Loucy (cell line): ENCODE data around the gene ZNF804A.

Experiments used
- CTCF ChIP-seq: fragments of 200-600 bp; sonication (generic); conservative IDR thresholded peaks from 2 replicates; pipeline ENCODE4 v1.5.1; 2014; ENCODE audit warnings: mild to moderate bottlenecking, antibody characterized with exemption, low read length
- EZH2phosphoT487 ChIP-seq: fragments of 200-600 bp; IDR thresholded peaks from 2 replicates; pipeline ENCODE4 v1.6.1; 2018; ENCODE audit warnings: antibody characterized with exemption, mild to moderate bottlenecking, moderate library complexity, borderline replicate concordance

DNA sequence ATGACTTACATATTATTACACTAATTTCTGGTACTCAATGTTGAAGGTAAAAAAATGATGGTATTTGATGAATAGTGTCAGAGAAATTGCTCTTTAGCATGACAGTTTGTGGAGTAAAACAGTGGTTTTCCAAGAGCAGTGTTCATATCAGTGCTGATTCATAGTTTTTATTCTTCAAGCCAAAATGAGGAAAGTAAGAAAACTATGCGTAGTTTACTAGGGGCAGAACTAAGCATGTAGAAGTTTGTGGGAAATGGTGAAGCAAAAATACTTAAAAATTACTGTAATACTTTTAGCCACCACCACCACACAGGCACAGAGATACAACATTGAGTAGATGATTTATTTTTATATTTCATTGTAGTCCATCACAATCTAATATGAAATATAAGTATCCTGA, 137.3 kb downstream of the ZNF804A start:
- TF ChIP-seq CTCF (no peak), EZH2phosphoT487 (no peak)
